HL-60 (cell line): ENCODE measurements around the gene B3GAT3.
A peak's percentile ranks its signal among the peaks of the same experiment; 100 is the strongest.

ENCODE experiments used
- DNase-seq, 2 experiments: peaks; one replicate each; pipeline ENCODE4 v3.0.0-alpha.2; 2010 to 2020; ENCODE audit warnings: low read depth in 1 of 2, low spot score in 1 of 2
- H3K27ac ChIP-seq: fragments of 250-450 bp; sonication (Bioruptor Pico); replicated peaks from 2 replicates; pipeline ENCODE4 v1.5.1; 2020; ENCODE audit warnings: mild to moderate bottlenecking, moderate library complexity
- H3K27me3 ChIP-seq: fragments of 250-450 bp; sonication (Bioruptor Pico); 2 replicates; pipeline ENCODE4 v1.5.1; 2021; ENCODE audit warnings: mild to moderate bottlenecking, moderate library complexity; ENCODE audit not compliant: insufficient read depth, poor library complexity, severe bottlenecking
- H3K4me3 ChIP-seq: replicated peaks from 2 replicates; pipeline ENCODE4 v1.5.1; 2011; ENCODE audit warnings: mild to moderate bottlenecking, control low read depth, low read length; ENCODE audit not compliant: insufficient read depth
- CTCF ChIP-seq: IDR thresholded peaks from one replicate; pipeline ENCODE4 v1.5.1; 2011; ENCODE audit warnings: low read length, control low read depth, inconsistent platforms; ENCODE audit not compliant: insufficient read depth
- GABPA ChIP-seq: IDR thresholded peaks from 2 replicates; pipeline ENCODE4 v1.6.1; 2012; ENCODE audit warnings: low read depth
- POLR2AphosphoS5 ChIP-seq: IDR thresholded peaks from 2 replicates; pipeline ENCODE4 v1.6.1; 2012; ENCODE audit warnings: low read depth
- REST ChIP-seq: IDR thresholded peaks from 2 replicates; pipeline ENCODE4 v1.6.1; 2012; ENCODE audit warnings: low read depth; ENCODE audit not compliant: insufficient replicate concordance
- SPI1 ChIP-seq: IDR thresholded peaks from 2 replicates; pipeline ENCODE4 v1.6.1; 2012; ENCODE audit warnings: low read depth, mild to moderate bottlenecking, borderline replicate concordance
- microRNA-seq: library from miRNA; unstranded; fragments of <30 nt; microRNA quantifications from one replicate; pipeline ENCODE4, GENCODE V29; 2018

B3GAT3 gene

GRCh38 chr11:62567018-62567633 is 54.7 kb downstream of the B3GAT3 start:
- H3K27me3 ChIP-seq = no peaks in the 10 kb centered on the region
- TF ChIP-seq REST = no peak
- TF ChIP-seq GABPA = no peak
- TF ChIP-seq SPI1 = peak; percentile 29; the same call in 1 of the 2 replicates
- no peak for TF ChIP-seq CTCF
- TF ChIP-seq POLR2AphosphoS5 = no peak
- H3K27ac ChIP-seq = peak overlapping the region; percentile 25
- peak in 1 of 2 experiments; percentile 48 for DNase-seq
- no peak overlapping the region for H3K4me3 ChIP-seq

GRCh38 chr11:62566247-62566646 is 55.5 kb downstream of the B3GAT3 start:
- TF ChIP-seq REST (no peak), SPI1 (no peak), GABPA (no peak), POLR2AphosphoS5 (no peak)
- Histone ChIP-seq H3K27ac (peak overlapping the region; percentile 25), H3K27me3 (no peaks in the 10 kb centered on the region), H3K4me3 (no peak overlapping the region)
- no peak for DNase-seq

Small RNA genes lying within 50 kb of the gene (microRNA-seq; reads per million reads assigned to microRNA genes)
- 1.8 reads per million for gene MIR6747
